Measurements from ENCODE around the gene NDFIP2. TPM values are rescaled to one million over a fixed set of nuclear protein-coding genes. Genes with fewer than 3 reads are reported as not detected.
A peak's percentile ranks its signal among the peaks of the same experiment; 100 is the strongest.

The NDFIP2 gene
- total RNA-seq, 1 donor: 41.0 TPM

DNA sequence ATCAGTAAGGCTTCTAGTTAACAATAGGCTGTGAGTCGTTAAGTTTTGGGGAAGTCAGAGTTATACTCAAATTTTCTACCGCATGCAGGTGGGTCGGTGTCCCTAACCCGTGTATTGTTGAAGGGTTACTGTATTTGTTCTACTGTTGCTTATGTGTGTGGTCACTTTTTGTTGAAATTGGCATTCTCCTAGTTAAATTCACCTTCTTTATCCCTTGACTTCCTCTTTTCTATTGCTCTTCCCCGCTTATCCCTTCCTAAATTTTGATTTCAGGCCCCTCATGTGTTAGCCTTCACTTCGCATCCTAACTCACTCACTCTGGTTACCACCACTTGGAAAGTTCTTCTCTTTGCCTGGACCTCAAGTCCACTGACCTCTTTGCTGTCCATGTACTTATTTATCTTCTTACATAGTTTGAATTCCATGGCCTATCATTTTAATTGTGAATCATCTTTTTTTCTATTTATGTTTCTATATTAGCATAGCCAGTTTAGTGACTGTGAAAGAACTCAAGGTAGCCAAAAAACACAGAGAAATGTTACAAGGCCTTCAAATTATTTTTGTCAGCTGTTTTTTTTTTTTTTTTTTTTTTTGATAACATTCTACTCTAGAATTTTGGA, 52.9 kb downstream of the NDFIP2 start:
- TF ChIP-seq, protein P1, sequence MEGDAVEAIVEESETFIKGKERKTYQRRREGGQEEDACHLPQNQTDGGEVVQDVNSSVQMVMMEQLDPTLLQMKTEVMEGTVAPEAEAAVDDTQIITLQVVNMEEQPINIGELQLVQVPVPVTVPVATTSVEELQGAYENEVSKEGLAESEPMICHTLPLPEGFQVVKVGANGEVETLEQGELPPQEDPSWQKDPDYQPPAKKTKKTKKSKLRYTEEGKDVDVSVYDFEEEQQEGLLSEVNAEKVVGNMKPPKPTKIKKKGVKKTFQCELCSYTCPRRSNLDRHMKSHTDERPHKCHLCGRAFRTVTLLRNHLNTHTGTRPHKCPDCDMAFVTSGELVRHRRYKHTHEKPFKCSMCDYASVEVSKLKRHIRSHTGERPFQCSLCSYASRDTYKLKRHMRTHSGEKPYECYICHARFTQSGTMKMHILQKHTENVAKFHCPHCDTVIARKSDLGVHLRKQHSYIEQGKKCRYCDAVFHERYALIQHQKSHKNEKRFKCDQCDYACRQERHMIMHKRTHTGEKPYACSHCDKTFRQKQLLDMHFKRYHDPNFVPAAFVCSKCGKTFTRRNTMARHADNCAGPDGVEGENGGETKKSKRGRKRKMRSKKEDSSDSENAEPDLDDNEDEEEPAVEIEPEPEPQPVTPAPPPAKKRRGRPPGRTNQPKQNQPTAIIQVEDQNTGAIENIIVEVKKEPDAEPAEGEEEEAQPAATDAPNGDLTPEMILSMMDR (IDR thresholded peaks at IDR 0.05; ENCODE audit: insufficient read depth, low read length): no peak
- no peak overlapping the region for H3K4me3 ChIP-seq (ENCODE audit: low read depth, low read length)
- peak; percentile 47 for DNase-seq (ENCODE audit: low read depth)

DNA sequence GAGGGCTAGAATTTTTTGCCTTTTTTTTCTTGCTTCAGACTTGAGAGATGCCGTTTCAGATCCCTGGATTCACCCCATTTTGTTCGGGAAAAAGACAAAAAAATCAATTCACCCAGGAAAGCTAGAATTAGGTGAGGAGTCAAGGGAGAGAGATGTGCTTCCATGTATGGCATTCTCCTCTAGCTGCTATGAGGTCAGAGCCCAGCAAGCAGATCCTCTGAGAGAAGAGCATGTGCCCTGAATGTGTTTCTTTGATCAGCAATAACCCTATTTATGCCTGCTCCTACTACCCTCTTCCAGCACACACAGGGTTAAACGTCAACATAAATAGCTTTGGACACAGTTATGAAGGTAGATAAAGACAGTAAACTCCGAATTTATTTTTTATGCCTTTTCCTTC, 53.6 kb downstream of the NDFIP2 start:
- DNase-seq (ENCODE audit: low read depth): no peak
- TF ChIP-seq, protein P1 (IDR thresholded peaks at IDR 0.05; ENCODE audit: insufficient read depth, low read length): no peak
- no peak overlapping the region for H3K4me3 ChIP-seq (ENCODE audit: low read depth, low read length)

DNA sequence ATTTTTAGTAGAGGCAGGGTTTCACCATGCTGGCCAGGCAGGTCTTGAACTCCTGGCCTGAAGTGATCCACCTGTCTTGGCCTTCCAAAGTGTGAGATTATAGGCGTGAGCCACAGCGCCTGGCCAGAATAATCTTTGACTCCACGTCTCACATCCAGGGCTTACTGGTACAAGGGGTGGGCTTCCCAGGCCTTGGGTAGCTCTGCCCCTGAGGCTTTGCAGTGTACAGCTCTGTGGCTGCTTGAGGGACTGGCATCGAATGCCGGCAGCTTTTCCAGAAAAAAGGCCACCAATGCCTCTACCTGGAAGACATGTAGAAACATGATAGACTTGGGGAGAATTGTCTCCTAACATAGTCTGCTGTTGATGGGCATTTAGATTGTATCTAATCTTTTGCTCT, 57.8 kb downstream of the NDFIP2 start:
- TF ChIP-seq, protein P1 (IDR thresholded peaks at IDR 0.05; ENCODE audit: insufficient read depth, low read length): no peak
- no peak overlapping the region for H3K4me3 ChIP-seq (ENCODE audit: low read depth, low read length)
- no peak for DNase-seq (ENCODE audit: low read depth)

DNA sequence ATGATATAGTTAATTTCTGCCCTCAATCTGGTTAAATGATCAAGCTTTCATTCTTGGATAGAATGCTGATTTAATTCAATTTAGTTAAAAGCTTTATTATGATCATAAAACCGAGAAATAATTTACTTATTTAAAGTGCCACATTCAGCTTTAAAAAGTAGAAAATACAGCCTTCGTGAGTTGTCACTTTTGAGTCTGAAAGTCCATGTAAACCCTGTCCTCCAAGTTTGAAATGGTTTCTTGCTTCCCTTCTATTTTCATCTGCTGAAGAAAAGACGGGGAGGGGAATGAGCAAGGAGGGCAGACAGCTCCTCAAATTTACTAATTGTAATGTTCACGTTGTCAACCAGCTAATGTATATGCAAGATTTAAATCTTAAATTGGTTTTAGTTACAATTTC, 59.5 kb downstream of the NDFIP2 start:
- TF ChIP-seq, protein P1 (IDR thresholded peaks at IDR 0.05; ENCODE audit: insufficient read depth, low read length): no peak
- no peak for DNase-seq (ENCODE audit: low read depth)
- H3K4me3 ChIP-seq (ENCODE audit: low read depth, low read length): no peak overlapping the region

DNA sequence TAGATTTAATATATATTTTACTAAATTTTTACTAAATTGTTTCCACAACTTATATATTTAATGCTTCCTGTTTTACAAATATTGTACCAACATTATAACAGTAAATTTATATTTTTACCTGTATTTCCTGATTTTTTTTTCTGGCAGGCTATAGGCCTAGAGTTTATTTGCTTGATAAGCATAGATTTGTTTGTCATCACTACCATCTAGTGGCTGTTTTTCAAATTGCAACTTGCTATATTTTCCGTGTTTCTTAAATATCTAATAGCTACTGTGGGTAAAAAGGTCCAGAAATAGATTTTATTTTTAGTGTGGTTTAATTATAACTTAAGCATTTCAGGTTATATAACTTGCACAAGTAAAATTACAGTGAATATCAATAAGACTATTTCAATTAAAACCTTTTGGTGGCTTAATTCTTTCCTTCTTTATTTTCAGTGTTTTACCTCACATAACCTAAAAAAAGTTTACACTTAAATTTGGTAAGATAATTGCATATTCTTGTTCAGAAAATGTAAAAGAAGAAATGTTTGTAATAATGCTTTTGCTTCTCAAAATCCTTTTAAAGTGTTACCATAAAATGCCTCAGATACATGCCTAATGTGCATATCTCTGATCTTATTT, 60.6 kb downstream of the NDFIP2 start:
- H3K4me3 ChIP-seq (ENCODE audit: low read depth, low read length): no peak overlapping the region
- peak; percentile 87 for DNase-seq (ENCODE audit: low read depth)
- TF ChIP-seq, protein P1 (IDR thresholded peaks at IDR 0.05; ENCODE audit: insufficient read depth, low read length): peak; percentile 61

DNA sequence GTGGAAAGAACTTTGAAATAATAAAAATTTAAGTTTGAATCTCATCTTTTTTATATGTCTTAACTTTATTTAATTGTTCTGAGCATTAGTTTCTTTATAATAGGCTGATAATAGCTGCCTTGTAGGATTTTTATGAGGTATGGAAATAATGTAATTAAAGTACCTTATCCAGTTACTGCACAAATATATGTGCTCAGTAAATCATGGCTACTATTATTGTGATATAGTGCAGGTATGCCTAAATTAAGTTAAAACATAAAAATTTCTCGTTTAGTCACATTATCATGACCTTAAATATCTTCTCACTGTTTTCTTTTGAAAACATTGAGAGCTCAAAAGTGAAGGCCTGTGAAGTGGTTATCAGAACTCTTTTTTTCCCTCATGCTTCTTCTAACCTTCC, 62.9 kb downstream of the NDFIP2 start:
- H3K4me3 ChIP-seq (ENCODE audit: low read depth, low read length): no peak overlapping the region
- TF ChIP-seq, protein P1 (IDR thresholded peaks at IDR 0.05; ENCODE audit: insufficient read depth, low read length): no peak
- no peak for DNase-seq (ENCODE audit: low read depth)
